Activated CD4-positive, alpha-beta memory T cell treated with anti-CD3 and anti-CD28 coated beads, Interleukin-2, amount 10 ng/mL, durations not matched to agents 7 days and 5 days (primary cell): Measurements from ENCODE around the gene DYSF. TPM values are rescaled to one million over a fixed set of nuclear protein-coding genes. Genes with fewer than 3 reads are reported as not detected.

Experiments
- CTCF ChIA-PET: fragments of 350-600 bp; sonication (Branson Sonifier 250); formaldehyde crosslinking; loops from one replicate; lab custom pipeline; 2021; ENCODE audit warnings: antibody characterized with exemption, inconsistent platforms; lab: Charles Lee
- POLR2A ChIA-PET: fragments of 350-600 bp; sonication (Branson Sonifier 250); formaldehyde crosslinking; loops from one replicate; lab custom pipeline; 2021; ENCODE audit warnings: antibody characterized with exemption; lab: Charles Lee
- DNase-seq: peaks from one replicate; pipeline ENCODE4 v3.0.0-alpha.2; 2020
- H3K27ac Mint-ChIP-seq: one replicate; pipeline ENCODE4 v1.8.0; 2021; ENCODE audit warnings: mild to moderate bottlenecking, mixed read lengths
- H3K27me3 Mint-ChIP-seq: one replicate; pipeline ENCODE4 v1.8.0; 2021; ENCODE audit warnings: mixed read lengths
- H3K36me3 Mint-ChIP-seq: one replicate; pipeline ENCODE4 v1.8.0; 2021; ENCODE audit warnings: low read depth, mixed read lengths
- H3K4me1 Mint-ChIP-seq: one replicate; pipeline ENCODE4 v1.8.0; 2021; ENCODE audit warnings: mixed read lengths
- H3K4me3 Mint-ChIP-seq: one replicate; pipeline ENCODE4 v1.8.0; 2021; ENCODE audit warnings: mild to moderate bottlenecking, mixed read lengths
- H3K9me3 Mint-ChIP-seq: one replicate; pipeline ENCODE4 v1.8.0; 2021; ENCODE audit warnings: mixed read lengths
- total RNA-seq, 2 experiments: library from RNA; stranded (reverse); gene quantifications; one replicate each; pipeline ENCODE4 v1.2.3, GENCODE V29; 2021

DYSF gene
- total RNA-seq, 2 experiments from 2014 or later = not detected

GRCh38 chr2:71613403-71613952, 160.1 kb downstream of the DYSF start:
- Mint-ChIP-seq H3K27me3 (no peaks in the 10 kb centered on the region), H3K36me3 (no peaks in the 10 kb centered on the region), H3K4me3 (no peak overlapping the region), H3K4me1 (no peaks in the 10 kb centered on the region), H3K9me3 (no peaks in the 10 kb centered on the region), H3K27ac (no peak overlapping the region)
- CTCF ChIA-PET = no interaction called here
- POLR2A ChIA-PET = no interaction called here
- no peak for DNase-seq

- Mint-ChIP-seq H3K27ac (no peak overlapping the region), H3K9me3 (no peaks in the 10 kb centered on the region), H3K27me3 (no peaks in the 10 kb centered on the region), H3K36me3 (no peaks in the 10 kb centered on the region), H3K4me1 (no peaks in the 10 kb centered on the region), H3K4me3 (no peak overlapping the region)
- ChIA-PET POLR2A (no interaction called here), CTCF (no interaction called here)
- peak; percentile 9 for DNase-seq
Measured at GRCh38 chr2:71613953-71614925, 160.9 kb downstream of the DYSF start.

- CTCF ChIA-PET = no interaction called here
Measured at GRCh38 chr2:71614976-71615766, 161.8 kb downstream of the DYSF start.

GRCh38 chr2:71615767-71616730, 162.7 kb downstream of the DYSF start:
- ChIA-PET CTCF (no interaction called here), POLR2A (no interaction called here)
- H3K4me1 Mint-ChIP-seq = no peaks in the 10 kb centered on the region
- H3K27me3 Mint-ChIP-seq = no peaks in the 10 kb centered on the region
- H3K36me3 Mint-ChIP-seq = no peaks in the 10 kb centered on the region
- DNase-seq = no peak
- H3K9me3 Mint-ChIP-seq = no peaks in the 10 kb centered on the region
- H3K27ac Mint-ChIP-seq = no peak overlapping the region
- no peak overlapping the region for H3K4me3 Mint-ChIP-seq

More at GRCh38 chr2:71614976-71615766, 161.8 kb downstream of the DYSF start:
- Mint-ChIP-seq H3K4me1 (no peaks in the 10 kb centered on the region), H3K36me3 (no peaks in the 10 kb centered on the region), H3K27me3 (no peaks in the 10 kb centered on the region), H3K27ac (no peak overlapping the region), H3K4me3 (no peak overlapping the region), H3K9me3 (no peaks in the 10 kb centered on the region)
- POLR2A ChIA-PET = no interaction called here
- DNase-seq = peak; percentile 1

GRCh38 chr2:71617266-71617665, 163.9 kb downstream of the DYSF start:
- ChIA-PET POLR2A (no interaction called here), CTCF (no interaction called here)
- H3K9me3 Mint-ChIP-seq = no peaks in the 10 kb centered on the region
- no peak overlapping the region for H3K4me3 Mint-ChIP-seq
- no peaks in the 10 kb centered on the region for H3K36me3 Mint-ChIP-seq
- no peaks in the 10 kb centered on the region for H3K4me1 Mint-ChIP-seq
- DNase-seq = peak; percentile 9
- no peaks in the 10 kb centered on the region for H3K27me3 Mint-ChIP-seq
- no peak overlapping the region for H3K27ac Mint-ChIP-seq

- Mint-ChIP-seq H3K4me1 (no peaks in the 10 kb centered on the region), H3K27me3 (no peaks in the 10 kb centered on the region), H3K9me3 (no peaks in the 10 kb centered on the region), H3K27ac (no peak overlapping the region), H3K4me3 (no peak overlapping the region), H3K36me3 (no peaks in the 10 kb centered on the region)
- ChIA-PET POLR2A (no interaction called here), CTCF (no interaction called here)
- peak; percentile 3 for DNase-seq
Measured at GRCh38 chr2:71618327-71619113, 165.2 kb downstream of the DYSF start.

- H3K9me3 Mint-ChIP-seq = no peaks in the 10 kb centered on the region
- H3K27me3 Mint-ChIP-seq = no peaks in the 10 kb centered on the region
- H3K4me1 Mint-ChIP-seq = no peaks in the 10 kb centered on the region
- no peak overlapping the region for H3K4me3 Mint-ChIP-seq
- H3K27ac Mint-ChIP-seq = no peak overlapping the region
- DNase-seq = peak; percentile 6
- CTCF ChIA-PET = no interaction called here
- POLR2A ChIA-PET = no interaction called here
- no peaks in the 10 kb centered on the region for H3K36me3 Mint-ChIP-seq
Measured at GRCh38 chr2:71619230-71619741, 165.9 kb downstream of the DYSF start.

GRCh38 chr2:71620116-71620515, 166.8 kb downstream of the DYSF start:
- Mint-ChIP-seq H3K9me3 (no peaks in the 10 kb centered on the region), H3K4me1 (no peaks in the 10 kb centered on the region), H3K27ac (no peak overlapping the region), H3K36me3 (no peaks in the 10 kb centered on the region), H3K27me3 (no peaks in the 10 kb centered on the region), H3K4me3 (no peak overlapping the region)
- peak; percentile 1 for DNase-seq
- POLR2A ChIA-PET = no interaction called here
- CTCF ChIA-PET = no interaction called here

- Mint-ChIP-seq H3K9me3 (no peaks in the 10 kb centered on the region), H3K27ac (no peak overlapping the region), H3K36me3 (no peaks in the 10 kb centered on the region), H3K4me3 (no peak overlapping the region), H3K27me3 (no peaks in the 10 kb centered on the region), H3K4me1 (no peaks in the 10 kb centered on the region)
- POLR2A ChIA-PET = no interaction called here
- DNase-seq = peak; percentile 10
- CTCF ChIA-PET = no interaction called here
Measured at GRCh38 chr2:71620851-71621251, 167.5 kb downstream of the DYSF start.

GRCh38 chr2:71629273-71629672, 175.9 kb downstream of the DYSF start:
- Mint-ChIP-seq H3K27ac (no peak overlapping the region), H3K4me3 (no peak overlapping the region), H3K9me3 (no peaks in the 10 kb centered on the region), H3K4me1 (no peaks in the 10 kb centered on the region), H3K36me3 (no peaks in the 10 kb centered on the region), H3K27me3 (peaks cover 20% of the 10 kb centered on the region)
- POLR2A ChIA-PET = no interaction called here
- DNase-seq = no peak
- CTCF ChIA-PET = no interaction called here

- CTCF ChIA-PET = no interaction called here
- POLR2A ChIA-PET = no interaction called here
Measured at GRCh38 chr2:71629771-71630453, 176.6 kb downstream of the DYSF start.

More at GRCh38 chr2:71629771-71630453, 176.6 kb downstream of the DYSF start:
- H3K4me1 Mint-ChIP-seq = no peaks in the 10 kb centered on the region
- H3K27ac Mint-ChIP-seq = no peak overlapping the region
- H3K4me3 Mint-ChIP-seq = no peak overlapping the region
- no peaks in the 10 kb centered on the region for H3K36me3 Mint-ChIP-seq
- DNase-seq = no peak
- H3K27me3 Mint-ChIP-seq = peaks cover 20% of the 10 kb centered on the region
- no peaks in the 10 kb centered on the region for H3K9me3 Mint-ChIP-seq
